ENCODE results near the gene VWA8. TPM values are rescaled to one million over a fixed set of nuclear protein-coding genes. Genes with fewer than 3 reads are reported as not detected.

VWA8 gene
- total and polyA plus RNA-seq, 2 experiments from 2014 or later = 6.3 to 24.6 TPM

DNA sequence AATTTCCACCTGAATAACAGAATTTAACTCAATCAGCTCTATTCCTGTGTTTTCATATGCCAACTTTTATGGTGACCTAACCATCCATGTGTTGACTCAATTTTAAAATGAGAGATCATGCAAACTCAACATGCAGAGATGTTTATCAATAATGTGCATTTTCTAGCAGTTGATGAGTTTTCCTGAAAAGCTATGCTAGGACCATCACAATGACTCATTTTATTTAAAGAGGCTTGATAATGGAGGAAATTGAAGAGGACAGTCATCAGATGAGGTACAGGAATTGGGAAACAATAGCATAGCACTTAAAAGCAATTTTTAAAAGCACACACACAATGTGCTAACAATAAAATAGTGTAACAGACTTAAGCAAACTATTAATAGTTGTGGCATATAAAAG, 127.1 kb downstream of the VWA8 start:
- Mint-ChIP-seq H3K27ac (no peak overlapping the region), H3K4me3 (no peak overlapping the region), H3K27me3 (ENCODE audit: insufficient read depth, low read depth, poor library complexity) (no peaks in the 10 kb centered on the region), H3K9me3 (no peaks in the 10 kb centered on the region), H3K36me3 (ENCODE audit: low read depth) (peaks cover 17% of the 10 kb centered on the region; the same call in 2 of the 3 replicates), H3K4me1 (peaks cover 2% of the 10 kb centered on the region; the same call in 1 of the 3 replicates)
- TF ChIP-seq, protein P1, sequence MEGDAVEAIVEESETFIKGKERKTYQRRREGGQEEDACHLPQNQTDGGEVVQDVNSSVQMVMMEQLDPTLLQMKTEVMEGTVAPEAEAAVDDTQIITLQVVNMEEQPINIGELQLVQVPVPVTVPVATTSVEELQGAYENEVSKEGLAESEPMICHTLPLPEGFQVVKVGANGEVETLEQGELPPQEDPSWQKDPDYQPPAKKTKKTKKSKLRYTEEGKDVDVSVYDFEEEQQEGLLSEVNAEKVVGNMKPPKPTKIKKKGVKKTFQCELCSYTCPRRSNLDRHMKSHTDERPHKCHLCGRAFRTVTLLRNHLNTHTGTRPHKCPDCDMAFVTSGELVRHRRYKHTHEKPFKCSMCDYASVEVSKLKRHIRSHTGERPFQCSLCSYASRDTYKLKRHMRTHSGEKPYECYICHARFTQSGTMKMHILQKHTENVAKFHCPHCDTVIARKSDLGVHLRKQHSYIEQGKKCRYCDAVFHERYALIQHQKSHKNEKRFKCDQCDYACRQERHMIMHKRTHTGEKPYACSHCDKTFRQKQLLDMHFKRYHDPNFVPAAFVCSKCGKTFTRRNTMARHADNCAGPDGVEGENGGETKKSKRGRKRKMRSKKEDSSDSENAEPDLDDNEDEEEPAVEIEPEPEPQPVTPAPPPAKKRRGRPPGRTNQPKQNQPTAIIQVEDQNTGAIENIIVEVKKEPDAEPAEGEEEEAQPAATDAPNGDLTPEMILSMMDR (conservative IDR thresholded peaks at IDR 0.05; ENCODE audit: low read depth in 2 of 2) = no peak
- TF ChIP-seq EZH2phosphoT487 (IDR thresholded peaks at IDR 0.05; ENCODE audit: unreplicated experiment) (no peak), JUNB (IDR thresholded peaks at IDR 0.05; ENCODE audit: unreplicated experiment) (no peak), ZNF462 (CRISPR knock-in tag; IDR thresholded peaks at IDR 0.05) (no peak), POLR2AphosphoS5 (IDR thresholded peaks at IDR 0.05; ENCODE audit: low read depth) (no peak), ZNF331 (CRISPR knock-in tag; IDR thresholded peaks at IDR 0.05; ENCODE audit: low read depth) (no peak), CREB1 (CRISPR knock-in tag; IDR thresholded peaks at IDR 0.05; ENCODE audit: low read depth) (no peak), NANOG (IDR thresholded peaks at IDR 0.05; ENCODE audit: borderline replicate concordance) (no peak), ZNF114 (CRISPR knock-in tag; IDR thresholded peaks at IDR 0.05) (no peak), STAT1 (IDR thresholded peaks at IDR 0.05; ENCODE audit: unreplicated experiment) (no peak), EZH2 (IDR thresholded peaks at IDR 0.05; ENCODE audit: low read depth, unreplicated experiment) (no peak)
- TF ChIP-seq, protein P2, sequence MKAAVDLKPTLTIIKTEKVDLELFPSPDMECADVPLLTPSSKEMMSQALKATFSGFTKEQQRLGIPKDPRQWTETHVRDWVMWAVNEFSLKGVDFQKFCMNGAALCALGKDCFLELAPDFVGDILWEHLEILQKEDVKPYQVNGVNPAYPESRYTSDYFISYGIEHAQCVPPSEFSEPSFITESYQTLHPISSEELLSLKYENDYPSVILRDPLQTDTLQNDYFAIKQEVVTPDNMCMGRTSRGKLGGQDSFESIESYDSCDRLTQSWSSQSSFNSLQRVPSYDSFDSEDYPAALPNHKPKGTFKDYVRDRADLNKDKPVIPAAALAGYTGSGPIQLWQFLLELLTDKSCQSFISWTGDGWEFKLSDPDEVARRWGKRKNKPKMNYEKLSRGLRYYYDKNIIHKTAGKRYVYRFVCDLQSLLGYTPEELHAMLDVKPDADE (IDR thresholded peaks at IDR 0.05) = no peak
- TF ChIP-seq, protein P3, sequence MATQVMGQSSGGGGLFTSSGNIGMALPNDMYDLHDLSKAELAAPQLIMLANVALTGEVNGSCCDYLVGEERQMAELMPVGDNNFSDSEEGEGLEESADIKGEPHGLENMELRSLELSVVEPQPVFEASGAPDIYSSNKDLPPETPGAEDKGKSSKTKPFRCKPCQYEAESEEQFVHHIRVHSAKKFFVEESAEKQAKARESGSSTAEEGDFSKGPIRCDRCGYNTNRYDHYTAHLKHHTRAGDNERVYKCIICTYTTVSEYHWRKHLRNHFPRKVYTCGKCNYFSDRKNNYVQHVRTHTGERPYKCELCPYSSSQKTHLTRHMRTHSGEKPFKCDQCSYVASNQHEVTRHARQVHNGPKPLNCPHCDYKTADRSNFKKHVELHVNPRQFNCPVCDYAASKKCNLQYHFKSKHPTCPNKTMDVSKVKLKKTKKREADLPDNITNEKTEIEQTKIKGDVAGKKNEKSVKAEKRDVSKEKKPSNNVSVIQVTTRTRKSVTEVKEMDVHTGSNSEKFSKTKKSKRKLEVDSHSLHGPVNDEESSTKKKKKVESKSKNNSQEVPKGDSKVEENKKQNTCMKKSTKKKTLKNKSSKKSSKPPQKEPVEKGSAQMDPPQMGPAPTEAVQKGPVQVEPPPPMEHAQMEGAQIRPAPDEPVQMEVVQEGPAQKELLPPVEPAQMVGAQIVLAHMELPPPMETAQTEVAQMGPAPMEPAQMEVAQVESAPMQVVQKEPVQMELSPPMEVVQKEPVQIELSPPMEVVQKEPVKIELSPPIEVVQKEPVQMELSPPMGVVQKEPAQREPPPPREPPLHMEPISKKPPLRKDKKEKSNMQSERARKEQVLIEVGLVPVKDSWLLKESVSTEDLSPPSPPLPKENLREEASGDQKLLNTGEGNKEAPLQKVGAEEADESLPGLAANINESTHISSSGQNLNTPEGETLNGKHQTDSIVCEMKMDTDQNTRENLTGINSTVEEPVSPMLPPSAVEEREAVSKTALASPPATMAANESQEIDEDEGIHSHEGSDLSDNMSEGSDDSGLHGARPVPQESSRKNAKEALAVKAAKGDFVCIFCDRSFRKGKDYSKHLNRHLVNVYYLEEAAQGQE (IDR thresholded peaks at IDR 0.05; ENCODE audit: unreplicated experiment) = no peak
- Histone ChIP-seq H3K4me1 (ENCODE audit: insufficient read depth) (no peaks in the 10 kb centered on the region), H3K9me2 (ENCODE audit: insufficient read depth) (no peaks in the 10 kb centered on the region), H3K36me3 (ENCODE audit: insufficient read depth) (no peaks in the 10 kb centered on the region), H4K20me1 (replicated peaks; ENCODE audit: insufficient read depth) (no peaks in the 10 kb centered on the region), H3K4me2 (no peak overlapping the region), H3K79me2 (replicated peaks; ENCODE audit: insufficient read depth) (no peaks in the 10 kb centered on the region), H3K27me3 (ENCODE audit: insufficient read depth) (no peaks in the 10 kb centered on the region), H3K4me3 (no peak overlapping the region), H2AFZ (no peak overlapping the region), H3F3A (replicated peaks; ENCODE audit: low read depth) (no peaks in the 10 kb centered on the region), H3K27ac (ENCODE audit: low read depth) (no peak overlapping the region)
- DNase-seq (ENCODE audit: low spot score) = no peak
- ATAC-seq = no peak

Measured in GM23338 (cell line).